ENCODE results near the gene THEMIS. TPM values are rescaled to one million over a fixed set of nuclear protein-coding genes. Genes with fewer than 3 reads are reported as not detected.

THEMIS gene
- total RNA-seq, 1 donor from 2014 or later: not detected

DNA sequence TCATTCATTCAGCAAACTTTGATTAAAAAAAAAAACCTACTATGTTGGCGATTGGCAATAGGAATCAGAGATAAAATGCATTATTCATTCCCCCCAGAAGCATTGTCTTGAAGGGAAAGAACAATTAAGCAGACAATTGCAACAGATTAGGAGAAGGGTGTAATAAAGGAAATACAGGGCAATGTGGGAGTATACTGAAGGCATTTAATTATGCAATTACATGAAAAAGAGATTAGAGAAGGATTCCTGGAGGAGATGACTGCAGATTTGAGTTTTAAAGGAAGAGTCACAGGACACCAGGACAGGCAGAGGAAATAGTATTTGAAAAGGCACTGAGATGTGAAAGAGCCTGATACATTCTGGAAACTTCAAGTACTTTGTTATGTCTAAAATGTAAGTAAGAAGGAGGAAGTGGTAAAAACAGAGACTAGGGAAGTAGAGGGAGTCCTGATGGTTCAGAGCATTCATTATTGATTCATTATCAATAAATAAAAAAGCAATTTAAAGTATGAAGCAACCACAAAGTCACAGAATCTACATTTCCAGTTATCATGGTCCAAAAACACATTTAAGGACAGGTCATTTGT lies 43.7 kb downstream of the THEMIS start:
- no peaks in the 10 kb centered on the region for H3K9me3 Mint-ChIP-seq (ENCODE audit: unreplicated experiment)
- no peak for DNase-seq
- H3K27ac Mint-ChIP-seq (ENCODE audit: unreplicated experiment): no peak overlapping the region
- no peaks in the 10 kb centered on the region for H3K4me1 Mint-ChIP-seq (ENCODE audit: low read depth, unreplicated experiment)
- no peak overlapping the region for H3K4me3 Mint-ChIP-seq (ENCODE audit: unreplicated experiment)
- TF ChIP-seq, protein P1, sequence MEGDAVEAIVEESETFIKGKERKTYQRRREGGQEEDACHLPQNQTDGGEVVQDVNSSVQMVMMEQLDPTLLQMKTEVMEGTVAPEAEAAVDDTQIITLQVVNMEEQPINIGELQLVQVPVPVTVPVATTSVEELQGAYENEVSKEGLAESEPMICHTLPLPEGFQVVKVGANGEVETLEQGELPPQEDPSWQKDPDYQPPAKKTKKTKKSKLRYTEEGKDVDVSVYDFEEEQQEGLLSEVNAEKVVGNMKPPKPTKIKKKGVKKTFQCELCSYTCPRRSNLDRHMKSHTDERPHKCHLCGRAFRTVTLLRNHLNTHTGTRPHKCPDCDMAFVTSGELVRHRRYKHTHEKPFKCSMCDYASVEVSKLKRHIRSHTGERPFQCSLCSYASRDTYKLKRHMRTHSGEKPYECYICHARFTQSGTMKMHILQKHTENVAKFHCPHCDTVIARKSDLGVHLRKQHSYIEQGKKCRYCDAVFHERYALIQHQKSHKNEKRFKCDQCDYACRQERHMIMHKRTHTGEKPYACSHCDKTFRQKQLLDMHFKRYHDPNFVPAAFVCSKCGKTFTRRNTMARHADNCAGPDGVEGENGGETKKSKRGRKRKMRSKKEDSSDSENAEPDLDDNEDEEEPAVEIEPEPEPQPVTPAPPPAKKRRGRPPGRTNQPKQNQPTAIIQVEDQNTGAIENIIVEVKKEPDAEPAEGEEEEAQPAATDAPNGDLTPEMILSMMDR (IDR thresholded peaks at IDR 0.05; ENCODE audit: partially characterized antibody, unreplicated experiment): no peak
- H3K27me3 Mint-ChIP-seq (ENCODE audit: unreplicated experiment): no peaks in the 10 kb centered on the region
- no peaks in the 10 kb centered on the region for H3K36me3 Mint-ChIP-seq (ENCODE audit: unreplicated experiment)

DNA sequence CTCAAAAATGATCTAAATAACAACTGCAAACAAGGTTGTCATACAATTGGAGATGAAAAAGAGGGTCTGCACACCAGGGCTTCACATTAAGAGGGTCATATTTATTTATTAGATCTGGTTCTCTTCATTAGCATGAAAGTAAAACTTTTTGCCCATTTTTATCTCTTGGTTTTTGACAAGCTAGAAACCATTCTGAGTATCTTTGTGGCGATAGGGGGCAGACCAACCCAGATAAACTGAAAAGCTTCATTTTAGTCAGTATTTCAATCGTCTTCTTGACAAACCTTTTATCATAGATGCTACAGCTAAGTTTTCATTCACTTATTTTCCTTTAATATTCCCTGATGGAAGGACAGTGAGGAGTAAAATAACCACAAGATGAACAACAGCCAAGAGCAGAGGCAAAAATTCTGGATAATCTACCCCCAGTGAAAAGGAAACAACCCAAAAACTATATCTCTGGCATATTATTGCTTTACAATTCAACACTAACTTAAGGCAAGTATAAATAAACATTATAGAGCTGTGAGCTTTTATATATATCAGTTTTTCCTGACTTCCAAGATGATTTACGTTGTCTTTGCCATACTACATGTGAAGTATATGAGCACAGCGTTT lies 45.2 kb downstream of the THEMIS start:
- TF ChIP-seq, protein P1 (IDR thresholded peaks at IDR 0.05; ENCODE audit: partially characterized antibody, unreplicated experiment): peak; percentile 37
- Mint-ChIP-seq H3K27me3 (ENCODE audit: unreplicated experiment) (peaks cover 2% of the 10 kb centered on the region), H3K4me3 (ENCODE audit: unreplicated experiment) (no peak overlapping the region), H3K4me1 (ENCODE audit: low read depth, unreplicated experiment) (no peaks in the 10 kb centered on the region), H3K9me3 (ENCODE audit: unreplicated experiment) (no peaks in the 10 kb centered on the region), H3K27ac (ENCODE audit: unreplicated experiment) (no peak overlapping the region), H3K36me3 (ENCODE audit: unreplicated experiment) (no peaks in the 10 kb centered on the region)
- no peak for DNase-seq

DNA sequence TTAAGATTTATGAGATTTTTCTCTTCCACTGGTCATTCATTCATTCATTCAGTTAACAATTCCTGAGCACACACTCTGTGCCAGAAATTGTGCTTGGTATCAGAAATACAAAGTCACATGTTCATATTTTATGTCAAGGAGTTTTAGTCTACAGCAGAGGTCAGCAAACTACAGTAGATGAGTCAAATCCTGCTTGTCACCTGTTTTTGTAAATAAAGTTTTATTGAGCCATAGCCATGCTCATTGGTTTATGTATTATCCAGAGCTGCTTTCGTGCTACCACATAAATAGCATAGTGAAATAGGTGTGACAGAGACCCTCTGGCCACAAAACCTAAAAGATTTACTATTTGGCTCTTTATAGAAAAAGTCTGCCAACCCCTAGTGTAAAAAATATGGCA lies 46.8 kb downstream of the THEMIS start:
- H3K36me3 Mint-ChIP-seq (ENCODE audit: unreplicated experiment): no peaks in the 10 kb centered on the region
- TF ChIP-seq, protein P1 (IDR thresholded peaks at IDR 0.05; ENCODE audit: partially characterized antibody, unreplicated experiment): no peak
- no peak for DNase-seq
- H3K4me3 Mint-ChIP-seq (ENCODE audit: unreplicated experiment): no peak overlapping the region
- H3K4me1 Mint-ChIP-seq (ENCODE audit: low read depth, unreplicated experiment): no peaks in the 10 kb centered on the region
- H3K27me3 Mint-ChIP-seq (ENCODE audit: unreplicated experiment): peaks cover 2% of the 10 kb centered on the region
- no peaks in the 10 kb centered on the region for H3K9me3 Mint-ChIP-seq (ENCODE audit: unreplicated experiment)
- H3K27ac Mint-ChIP-seq (ENCODE audit: unreplicated experiment): no peak overlapping the region

DNA sequence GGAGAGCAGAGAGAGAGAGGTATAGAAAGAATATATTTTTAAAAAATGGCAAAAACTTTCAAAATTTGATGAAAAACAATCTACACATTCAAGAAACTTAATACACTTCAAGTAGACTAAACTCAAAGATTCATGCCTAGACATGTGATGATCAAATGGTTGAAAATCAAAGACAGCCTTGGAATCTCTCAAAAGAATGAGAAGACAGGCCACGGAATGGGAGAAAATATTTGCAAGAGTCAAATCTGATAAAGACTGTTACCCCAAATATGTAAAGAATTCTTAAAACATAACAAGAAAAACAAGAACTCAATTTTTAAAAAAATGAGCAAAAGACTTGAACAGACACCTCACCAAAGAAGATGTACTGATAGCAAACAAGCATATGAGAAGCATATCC lies 49.7 kb downstream of the THEMIS start:
- Mint-ChIP-seq H3K27ac (ENCODE audit: unreplicated experiment) (no peak overlapping the region), H3K27me3 (ENCODE audit: unreplicated experiment) (peaks cover 2% of the 10 kb centered on the region), H3K36me3 (ENCODE audit: unreplicated experiment) (no peaks in the 10 kb centered on the region), H3K4me1 (ENCODE audit: low read depth, unreplicated experiment) (no peaks in the 10 kb centered on the region), H3K9me3 (ENCODE audit: unreplicated experiment) (no peaks in the 10 kb centered on the region), H3K4me3 (ENCODE audit: unreplicated experiment) (no peak overlapping the region)
- TF ChIP-seq, protein P1 (IDR thresholded peaks at IDR 0.05; ENCODE audit: partially characterized antibody, unreplicated experiment): no peak
- no peak for DNase-seq

DNA sequence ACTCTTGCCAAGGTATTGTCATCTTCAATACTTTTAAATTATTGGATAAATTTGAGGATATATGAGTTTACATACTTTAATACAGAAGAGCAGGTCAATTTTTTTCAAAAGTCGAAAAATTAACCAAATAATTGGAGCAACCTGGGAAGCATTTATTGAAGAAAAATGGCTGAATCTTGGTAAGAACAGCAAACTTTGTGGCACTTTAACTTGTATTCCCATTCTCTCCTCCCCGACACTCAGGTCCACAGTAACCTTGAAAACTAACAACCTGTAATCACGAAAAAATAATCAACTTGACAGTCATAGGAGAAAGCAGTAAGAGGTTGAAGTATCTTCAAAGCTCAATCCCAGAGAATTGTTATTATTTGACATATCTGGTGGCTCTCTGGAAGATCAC lies 55.6 kb downstream of the THEMIS start:
- Mint-ChIP-seq H3K27me3 (ENCODE audit: unreplicated experiment) (no peaks in the 10 kb centered on the region), H3K27ac (ENCODE audit: unreplicated experiment) (no peak overlapping the region), H3K4me1 (ENCODE audit: low read depth, unreplicated experiment) (no peaks in the 10 kb centered on the region), H3K9me3 (ENCODE audit: unreplicated experiment) (no peaks in the 10 kb centered on the region), H3K36me3 (ENCODE audit: unreplicated experiment) (no peaks in the 10 kb centered on the region), H3K4me3 (ENCODE audit: unreplicated experiment) (no peak overlapping the region)
- TF ChIP-seq, protein P1 (IDR thresholded peaks at IDR 0.05; ENCODE audit: partially characterized antibody, unreplicated experiment): no peak
- DNase-seq: no peak

All from glutamatergic neuron (in vitro differentiated cells).